ENCODE measurements around the gene CDS1. TPM values are rescaled to one million over a fixed set of nuclear protein-coding genes. Genes with fewer than 3 reads are reported as not detected.

The CDS1 gene
- total RNA-seq, 1 experiment from 2014 or later, result 16.1 TPM

DNA sequence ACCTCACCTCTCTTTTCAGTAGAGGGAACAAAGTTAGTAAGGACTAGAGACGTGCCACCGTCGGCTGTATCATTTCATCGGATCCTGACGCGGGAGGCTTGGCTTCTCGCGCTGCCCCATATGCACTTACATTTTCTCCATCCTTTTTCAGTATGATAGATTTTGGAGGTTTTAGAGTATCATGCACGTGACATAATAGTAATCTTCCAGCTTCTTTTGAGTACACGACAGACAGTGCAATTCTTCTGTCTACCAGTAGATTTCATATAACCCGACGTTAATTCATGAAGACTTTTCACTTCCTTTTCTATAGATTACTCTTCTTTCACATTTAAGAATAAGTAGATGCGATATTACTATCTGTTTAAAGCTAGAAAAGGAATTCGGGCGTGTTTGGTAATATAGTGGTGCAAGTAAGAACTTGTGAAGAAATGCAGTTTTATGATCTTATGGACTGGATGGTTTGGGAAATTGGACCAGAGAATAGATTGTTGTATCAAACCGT is 1.0 kb downstream of the CDS1 start:
- DNase-seq (ENCODE audit: low read depth, low spot score) (no peak), ATAC-seq (no peak)
- H3K27ac ChIP-seq (ENCODE audit: low read length), result peak overlapping the region; percentile 61
- TF ChIP-seq, protein P1, sequence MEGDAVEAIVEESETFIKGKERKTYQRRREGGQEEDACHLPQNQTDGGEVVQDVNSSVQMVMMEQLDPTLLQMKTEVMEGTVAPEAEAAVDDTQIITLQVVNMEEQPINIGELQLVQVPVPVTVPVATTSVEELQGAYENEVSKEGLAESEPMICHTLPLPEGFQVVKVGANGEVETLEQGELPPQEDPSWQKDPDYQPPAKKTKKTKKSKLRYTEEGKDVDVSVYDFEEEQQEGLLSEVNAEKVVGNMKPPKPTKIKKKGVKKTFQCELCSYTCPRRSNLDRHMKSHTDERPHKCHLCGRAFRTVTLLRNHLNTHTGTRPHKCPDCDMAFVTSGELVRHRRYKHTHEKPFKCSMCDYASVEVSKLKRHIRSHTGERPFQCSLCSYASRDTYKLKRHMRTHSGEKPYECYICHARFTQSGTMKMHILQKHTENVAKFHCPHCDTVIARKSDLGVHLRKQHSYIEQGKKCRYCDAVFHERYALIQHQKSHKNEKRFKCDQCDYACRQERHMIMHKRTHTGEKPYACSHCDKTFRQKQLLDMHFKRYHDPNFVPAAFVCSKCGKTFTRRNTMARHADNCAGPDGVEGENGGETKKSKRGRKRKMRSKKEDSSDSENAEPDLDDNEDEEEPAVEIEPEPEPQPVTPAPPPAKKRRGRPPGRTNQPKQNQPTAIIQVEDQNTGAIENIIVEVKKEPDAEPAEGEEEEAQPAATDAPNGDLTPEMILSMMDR (IDR thresholded peaks at IDR 0.05), result no peak
- TF ChIP-seq SIN3A (IDR thresholded peaks at IDR 0.05; ENCODE audit: borderline replicate concordance, insufficient read depth, low read depth, low read length), result no peak
- no peak for TF ChIP-seq TCF7L2 (IDR thresholded peaks at IDR 0.05; ENCODE audit: low read depth, low read length)
- TF ChIP-seq POLR2AphosphoS5 (IDR thresholded peaks at IDR 0.05; ENCODE audit: low read depth, low read length), result no peak
- TF ChIP-seq, protein P2, sequence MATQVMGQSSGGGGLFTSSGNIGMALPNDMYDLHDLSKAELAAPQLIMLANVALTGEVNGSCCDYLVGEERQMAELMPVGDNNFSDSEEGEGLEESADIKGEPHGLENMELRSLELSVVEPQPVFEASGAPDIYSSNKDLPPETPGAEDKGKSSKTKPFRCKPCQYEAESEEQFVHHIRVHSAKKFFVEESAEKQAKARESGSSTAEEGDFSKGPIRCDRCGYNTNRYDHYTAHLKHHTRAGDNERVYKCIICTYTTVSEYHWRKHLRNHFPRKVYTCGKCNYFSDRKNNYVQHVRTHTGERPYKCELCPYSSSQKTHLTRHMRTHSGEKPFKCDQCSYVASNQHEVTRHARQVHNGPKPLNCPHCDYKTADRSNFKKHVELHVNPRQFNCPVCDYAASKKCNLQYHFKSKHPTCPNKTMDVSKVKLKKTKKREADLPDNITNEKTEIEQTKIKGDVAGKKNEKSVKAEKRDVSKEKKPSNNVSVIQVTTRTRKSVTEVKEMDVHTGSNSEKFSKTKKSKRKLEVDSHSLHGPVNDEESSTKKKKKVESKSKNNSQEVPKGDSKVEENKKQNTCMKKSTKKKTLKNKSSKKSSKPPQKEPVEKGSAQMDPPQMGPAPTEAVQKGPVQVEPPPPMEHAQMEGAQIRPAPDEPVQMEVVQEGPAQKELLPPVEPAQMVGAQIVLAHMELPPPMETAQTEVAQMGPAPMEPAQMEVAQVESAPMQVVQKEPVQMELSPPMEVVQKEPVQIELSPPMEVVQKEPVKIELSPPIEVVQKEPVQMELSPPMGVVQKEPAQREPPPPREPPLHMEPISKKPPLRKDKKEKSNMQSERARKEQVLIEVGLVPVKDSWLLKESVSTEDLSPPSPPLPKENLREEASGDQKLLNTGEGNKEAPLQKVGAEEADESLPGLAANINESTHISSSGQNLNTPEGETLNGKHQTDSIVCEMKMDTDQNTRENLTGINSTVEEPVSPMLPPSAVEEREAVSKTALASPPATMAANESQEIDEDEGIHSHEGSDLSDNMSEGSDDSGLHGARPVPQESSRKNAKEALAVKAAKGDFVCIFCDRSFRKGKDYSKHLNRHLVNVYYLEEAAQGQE (IDR thresholded peaks at IDR 0.05; ENCODE audit: insufficient read depth in 1 of 2, low read depth in 2 of 2, low read length in 1 of 2), result no peak
- no peaks in the 10 kb centered on the region; the same call in 1 of the 2 replicates for H3K4me1 ChIP-seq (ENCODE audit: control insufficient read depth, insufficient read depth, low read length)
- BruUV-seq (replicated peaks), result no TSS peak
- peaks cover 6% of the 10 kb centered on the region for H3K27me3 ChIP-seq (ENCODE audit: control insufficient read depth, insufficient read depth, low read length)
- intact Hi-C loops (cut with micrococcal nuclease; ENCODE audit: unreplicated experiment), result loop anchor here (5.0 kb wide), 1 partner anchor 388 kb away; no protein-coding TSS in a partner anchor
- CTCF ChIA-PET, result interaction anchor here (0.6 kb wide), 1 partner anchor 94 kb away, joined by 9 read pairs; no protein-coding TSS in a partner anchor
- no peaks in the 10 kb centered on the region; the same call in 1 of the 2 replicates for H3K36me3 ChIP-seq (ENCODE audit: control insufficient read depth, insufficient read depth, low read length)
- POLR2A ChIA-PET, result no interaction called here
- in situ Hi-C loops (cut with HindIII; ENCODE audit: low pct_unique_long_range_greater_than_20kb, low sequenced_read_pairs), result no loop called here
- peak overlapping the region; percentile 64 to 66 for H3K4me3 ChIP-seq (ENCODE audit: low read depth in 2 of 2, low read length in 2 of 2)
- no peaks in the 10 kb centered on the region for H3K9me3 ChIP-seq (ENCODE audit: control insufficient read depth, insufficient read depth, low read depth, low read length)

DNA sequence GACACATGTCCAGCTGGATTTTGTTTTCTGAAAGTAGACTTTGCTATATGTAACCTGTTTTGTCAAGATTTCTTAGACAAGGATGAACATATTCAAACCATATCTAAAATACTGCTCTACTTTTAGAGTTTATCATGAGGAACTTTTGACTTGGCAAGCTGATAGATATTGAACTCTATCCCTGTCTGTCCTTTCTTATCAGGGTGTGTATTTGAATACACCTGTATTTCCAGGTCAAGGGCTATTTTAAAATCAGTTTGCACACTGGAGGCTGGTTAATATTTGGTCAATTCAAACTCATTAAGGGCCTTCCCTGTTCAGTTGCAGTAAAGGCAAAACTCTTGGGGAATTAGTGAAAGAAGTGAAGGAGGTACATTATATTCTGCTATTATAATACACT is 2.3 kb downstream of the CDS1 start:
- ChIA-PET CTCF (no interaction called here), POLR2A (no interaction called here)
- in situ Hi-C loops (cut with HindIII; ENCODE audit: low pct_unique_long_range_greater_than_20kb, low sequenced_read_pairs) (no loop called here), intact Hi-C loops (cut with micrococcal nuclease; ENCODE audit: unreplicated experiment) (no loop called here)
- ATAC-seq (no peak), DNase-seq (ENCODE audit: low read depth, low spot score) (no peak)
- Histone ChIP-seq H3K4me1 (ENCODE audit: control insufficient read depth, insufficient read depth, low read length) (no peaks in the 10 kb centered on the region; the same call in 1 of the 2 replicates), H3K36me3 (ENCODE audit: control insufficient read depth, insufficient read depth, low read length) (no peaks in the 10 kb centered on the region; the same call in 1 of the 2 replicates), H3K9me3 (ENCODE audit: control insufficient read depth, insufficient read depth, low read depth, low read length) (no peaks in the 10 kb centered on the region), H3K27me3 (ENCODE audit: control insufficient read depth, insufficient read depth, low read length) (peaks cover 6% of the 10 kb centered on the region), H3K27ac (ENCODE audit: low read length) (no peak overlapping the region; the same call in 1 of the 2 replicates), H3K4me3 (ENCODE audit: low read depth in 2 of 2, low read length in 2 of 2) (peak overlapping the region in 1 of 2 experiments; percentile 64; a peak in 2 of 4 replicates)
- TF ChIP-seq, protein P1 (IDR thresholded peaks at IDR 0.05), result no peak
- TF ChIP-seq TCF7L2 (IDR thresholded peaks at IDR 0.05; ENCODE audit: low read depth, low read length), result no peak
- TF ChIP-seq, protein P2 (IDR thresholded peaks at IDR 0.05; ENCODE audit: insufficient read depth in 1 of 2, low read depth in 2 of 2, low read length in 1 of 2), result no peak
- BruUV-seq (replicated peaks), result no TSS peak
